CD1c-positive myeloid dendritic cell (primary cell): ENCODE results near the gene SEC24D.

ENCODE experiments used
- DNase-seq: peaks from one replicate; pipeline ENCODE4 v3.0.0-alpha.2; 2016; ENCODE audit errors: extremely low spot score

SEC24D gene

GRCh38 chr4:118845552-118846050 lies 9.7 kb upstream of the SEC24D start:
- no peak for DNase-seq

- no peak for DNase-seq
These were observed 7.3 kb upstream of the SEC24D start for GRCh38 chr4:118843237-118843636.

- no peak for DNase-seq
These were observed 6.1 kb upstream of the SEC24D start for GRCh38 chr4:118842055-118842454.

DNA sequence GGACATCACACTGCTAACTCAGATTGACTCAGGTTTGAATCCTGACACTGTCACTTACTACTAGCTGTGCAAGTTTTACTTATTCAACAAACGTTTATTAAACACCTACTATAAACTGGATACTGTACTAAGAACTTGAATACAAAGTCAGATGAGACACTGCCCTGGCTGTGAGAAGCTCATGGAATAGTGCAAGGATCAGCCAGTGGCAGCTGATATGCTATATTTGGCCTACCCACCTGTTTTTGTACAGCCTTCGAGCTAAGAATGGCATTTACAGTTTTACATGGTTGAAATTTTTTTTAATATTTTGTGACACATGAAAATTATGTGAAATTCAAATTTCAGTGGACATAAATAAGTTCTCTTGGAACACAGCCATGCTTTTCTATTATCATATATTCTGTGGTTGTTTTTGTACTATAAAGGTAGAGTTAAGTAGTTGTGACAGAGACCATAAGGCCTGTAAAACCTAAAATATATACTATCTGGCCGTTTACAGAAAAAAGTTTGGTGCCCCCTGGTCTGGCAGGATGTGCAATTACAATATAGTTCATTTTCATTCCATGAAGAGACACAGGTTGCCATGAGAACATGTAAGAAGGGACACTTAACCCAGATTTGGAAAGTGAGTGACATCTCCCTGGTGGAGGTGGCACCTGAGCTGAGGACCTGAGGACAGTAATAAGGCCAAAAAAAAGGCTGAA lies 3.4 kb upstream of the SEC24D start:
- peak; percentile 39 for DNase-seq

DNA sequence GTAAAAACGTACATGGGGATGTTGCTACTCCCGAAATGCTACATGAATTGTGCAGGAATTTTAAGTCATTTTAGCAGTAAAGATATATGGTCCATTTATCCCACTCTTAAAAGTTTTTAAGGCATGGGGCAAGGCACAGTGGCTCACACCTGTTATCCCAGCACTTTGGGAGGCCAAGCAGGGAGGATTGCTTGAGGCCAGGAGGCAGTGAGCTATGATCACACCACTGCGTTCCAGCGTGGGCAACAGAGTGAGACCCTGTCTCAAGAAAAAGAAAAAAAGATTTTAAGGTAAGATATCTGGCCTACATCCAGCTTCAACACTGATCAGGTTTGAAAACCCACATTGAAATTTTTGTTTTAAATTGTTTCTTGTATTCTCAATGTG lies 1.2 kb upstream of the SEC24D start:
- DNase-seq = no peak

- peak; percentile 69 for DNase-seq
These were observed 585 bp upstream of the SEC24D start for GRCh38 chr4:118836301-118837120.

- peak; percentile 94 for DNase-seq
These were observed 861 bp downstream of the SEC24D start for GRCh38 chr4:118834960-118835569.

DNA sequence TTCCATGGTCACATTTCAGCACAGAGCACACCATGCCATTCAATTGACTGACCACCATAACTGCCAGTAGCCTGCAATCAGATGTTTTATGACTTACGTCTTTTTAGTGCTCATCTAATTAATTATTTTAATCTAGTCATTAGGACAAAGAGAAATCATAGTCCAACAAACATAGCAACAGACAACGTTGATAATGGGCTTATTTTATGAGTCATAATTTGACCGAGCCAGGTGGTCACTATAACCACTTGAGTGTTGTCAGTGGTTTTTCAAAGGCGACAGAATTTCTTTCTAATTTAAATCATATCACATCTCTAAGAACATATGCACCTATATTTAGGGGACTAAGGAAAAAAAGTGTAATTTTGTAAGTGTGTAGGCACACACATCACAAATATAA lies 1.9 kb downstream of the SEC24D start:
- no peak for DNase-seq

- DNase-seq = no peak
These were observed 2.6 kb downstream of the SEC24D start for GRCh38 chr4:118833192-118833820.

DNA sequence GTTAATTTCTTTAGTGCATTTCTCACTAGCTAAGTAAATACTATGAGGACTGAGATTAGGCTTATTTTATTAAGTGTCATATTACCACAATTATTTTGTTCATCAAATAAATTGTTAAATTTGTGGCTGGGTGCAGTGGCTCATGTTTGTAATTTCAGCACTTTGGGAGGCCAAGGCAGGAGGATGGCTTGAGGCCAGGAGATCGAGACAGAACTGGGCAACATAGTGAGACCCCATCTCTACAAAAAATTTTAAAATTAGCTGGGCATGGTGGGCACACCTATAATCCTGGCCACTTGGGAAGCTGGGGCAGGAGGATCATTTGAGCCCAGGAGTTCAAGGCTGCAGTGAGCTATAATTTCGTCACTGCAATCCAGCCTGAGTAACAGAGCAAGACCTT lies 6.8 kb downstream of the SEC24D start:
- no peak for DNase-seq

GRCh38 chr4:118826723-118827444 lies 9.0 kb downstream of the SEC24D start:
- DNase-seq = no peak

DNA sequence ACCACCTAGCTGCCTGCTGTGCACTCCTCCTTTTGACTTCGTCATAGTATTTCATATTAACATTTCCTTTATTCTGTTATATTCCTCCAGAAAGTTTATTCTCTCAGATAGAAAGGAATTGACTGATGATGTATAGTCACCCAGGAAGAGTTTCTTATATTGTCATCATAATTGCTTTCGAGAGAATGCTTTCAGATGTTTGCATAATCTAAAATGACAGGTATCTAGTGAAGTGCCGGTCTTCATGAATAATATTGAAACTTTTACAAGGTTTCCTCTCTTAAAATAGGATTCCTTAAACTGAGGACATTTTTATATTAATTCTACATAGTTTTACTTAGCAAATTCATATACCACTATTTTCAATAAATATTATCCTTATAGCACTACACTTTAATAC lies 10.1 kb downstream of the SEC24D start:
- DNase-seq = no peak

GRCh38 chr4:118824141-118824540 lies 11.8 kb downstream of the SEC24D start:
- no peak for DNase-seq

DNA sequence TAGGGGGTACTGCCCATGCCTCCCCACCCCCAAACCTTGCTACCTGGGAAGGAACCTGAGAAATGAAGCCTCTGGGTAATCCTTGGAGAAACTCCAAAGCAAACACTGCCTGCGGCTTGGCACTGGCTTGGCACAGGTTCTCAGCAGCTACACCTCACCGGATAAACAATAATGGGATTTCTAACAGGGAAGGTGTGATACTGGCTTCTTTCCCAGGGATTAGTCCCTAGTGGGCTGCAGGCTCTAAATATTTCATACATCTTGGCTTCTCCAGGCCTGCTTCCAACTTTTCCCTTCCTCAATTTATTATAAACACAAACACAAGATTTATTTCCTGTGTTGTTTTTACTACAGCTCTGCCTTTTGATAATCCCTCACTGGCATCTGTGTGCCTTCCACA lies 12.5 kb downstream of the SEC24D start:
- DNase-seq = no peak

- no peak for DNase-seq
These were observed 14.2 kb downstream of the SEC24D start for GRCh38 chr4:118821590-118822293.

DNA sequence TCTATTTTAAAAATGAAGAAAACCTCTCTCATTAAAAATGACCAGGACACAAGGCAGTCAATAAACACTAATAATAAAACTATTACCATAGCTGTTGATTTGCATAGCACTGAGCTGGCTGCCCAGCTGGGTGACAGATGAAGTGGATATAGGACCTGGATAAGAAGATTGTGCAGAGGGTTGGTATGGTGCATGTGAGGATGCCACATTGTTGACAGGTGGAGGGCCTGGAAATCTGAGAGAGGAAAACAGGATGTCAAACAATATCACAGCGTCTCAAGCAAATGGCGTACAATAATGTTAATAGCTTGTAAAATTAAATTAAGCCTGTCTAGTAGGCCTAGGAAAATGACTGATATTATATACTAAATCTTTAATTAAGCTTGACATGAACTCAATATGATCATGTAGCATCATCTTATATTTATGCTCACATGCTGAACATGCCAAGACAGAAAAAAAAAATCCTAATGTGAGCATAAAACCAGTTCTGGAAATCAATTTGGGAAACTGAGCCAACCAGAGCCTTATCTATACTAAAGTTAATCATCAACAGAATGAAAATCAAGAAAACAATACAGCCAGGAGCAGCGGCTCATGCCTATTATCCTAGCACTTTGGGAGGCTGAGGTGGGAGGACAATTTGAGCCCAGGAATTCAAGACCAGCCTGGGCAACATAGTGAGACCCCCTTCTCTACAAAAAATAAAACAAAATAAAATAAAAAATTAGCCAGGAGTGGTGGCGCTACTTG lies 18.6 kb downstream of the SEC24D start:
- no peak for DNase-seq

DNA sequence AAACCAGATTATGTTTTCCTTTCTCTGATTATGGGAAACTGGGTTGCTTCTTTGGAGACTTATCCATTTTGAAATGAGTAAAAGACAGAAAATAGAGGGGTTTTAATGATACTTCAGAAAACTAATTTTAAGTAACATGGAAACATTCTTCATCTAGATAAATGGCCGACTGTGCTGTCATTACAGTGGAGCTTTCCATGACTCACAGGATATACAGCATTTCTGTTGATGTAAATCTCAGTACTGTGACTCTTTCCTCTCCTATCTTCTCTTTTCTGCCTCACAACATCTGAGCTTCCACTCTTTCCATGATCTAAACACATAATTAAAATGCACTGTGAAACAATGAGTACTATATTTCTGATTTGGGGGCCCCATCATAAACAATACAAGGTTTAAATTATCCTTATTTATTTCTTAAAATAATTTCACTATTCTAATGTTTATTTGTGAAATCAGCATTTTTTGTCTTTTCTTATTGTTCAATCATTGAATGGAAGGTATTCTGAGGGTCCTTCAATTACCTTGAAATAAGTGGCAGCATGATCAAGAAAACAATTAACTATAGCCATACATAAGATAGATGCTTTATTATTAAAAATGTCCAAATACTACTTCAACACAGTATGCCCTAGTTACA lies 19.3 kb downstream of the SEC24D start:
- no peak for DNase-seq

- no peak for DNase-seq
These were observed 21.0 kb downstream of the SEC24D start for GRCh38 chr4:118814891-118815290.

DNA sequence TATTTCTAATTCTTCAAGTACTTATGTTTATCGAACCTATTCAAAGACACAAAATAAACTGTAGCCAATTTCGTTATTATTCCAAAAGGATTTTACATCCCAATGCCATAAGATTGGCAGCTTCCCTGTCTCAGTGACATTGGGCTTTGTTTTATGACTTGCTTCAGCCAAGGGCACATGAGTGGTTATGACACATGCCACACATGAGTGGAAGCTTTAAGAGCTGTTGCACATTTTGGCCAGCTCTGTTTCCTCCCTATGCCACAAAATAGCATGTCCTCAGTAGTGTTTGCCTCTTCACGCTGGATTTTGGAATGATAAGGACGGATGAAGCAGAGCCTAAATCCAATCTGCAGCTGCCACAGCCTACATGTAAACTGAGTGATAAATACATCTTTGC lies 21.9 kb downstream of the SEC24D start:
- DNase-seq = no peak

- no peak for DNase-seq
These were observed 22.4 kb downstream of the SEC24D start for GRCh38 chr4:118813561-118813960.
